ENCODE measurements around the gene PRRC2B.

Gene PRRC2B

GRCh38 chr9:131500377-131500776, 106.5 kb downstream of the PRRC2B start:
- TF ChIP-seq, protein P1, sequence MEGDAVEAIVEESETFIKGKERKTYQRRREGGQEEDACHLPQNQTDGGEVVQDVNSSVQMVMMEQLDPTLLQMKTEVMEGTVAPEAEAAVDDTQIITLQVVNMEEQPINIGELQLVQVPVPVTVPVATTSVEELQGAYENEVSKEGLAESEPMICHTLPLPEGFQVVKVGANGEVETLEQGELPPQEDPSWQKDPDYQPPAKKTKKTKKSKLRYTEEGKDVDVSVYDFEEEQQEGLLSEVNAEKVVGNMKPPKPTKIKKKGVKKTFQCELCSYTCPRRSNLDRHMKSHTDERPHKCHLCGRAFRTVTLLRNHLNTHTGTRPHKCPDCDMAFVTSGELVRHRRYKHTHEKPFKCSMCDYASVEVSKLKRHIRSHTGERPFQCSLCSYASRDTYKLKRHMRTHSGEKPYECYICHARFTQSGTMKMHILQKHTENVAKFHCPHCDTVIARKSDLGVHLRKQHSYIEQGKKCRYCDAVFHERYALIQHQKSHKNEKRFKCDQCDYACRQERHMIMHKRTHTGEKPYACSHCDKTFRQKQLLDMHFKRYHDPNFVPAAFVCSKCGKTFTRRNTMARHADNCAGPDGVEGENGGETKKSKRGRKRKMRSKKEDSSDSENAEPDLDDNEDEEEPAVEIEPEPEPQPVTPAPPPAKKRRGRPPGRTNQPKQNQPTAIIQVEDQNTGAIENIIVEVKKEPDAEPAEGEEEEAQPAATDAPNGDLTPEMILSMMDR (IDR thresholded peaks at IDR 0.05; ENCODE audit: low read depth, low read length), result no peak
- DNase-seq (ENCODE audit: extremely low read depth, low read depth), result no peak

DNA sequence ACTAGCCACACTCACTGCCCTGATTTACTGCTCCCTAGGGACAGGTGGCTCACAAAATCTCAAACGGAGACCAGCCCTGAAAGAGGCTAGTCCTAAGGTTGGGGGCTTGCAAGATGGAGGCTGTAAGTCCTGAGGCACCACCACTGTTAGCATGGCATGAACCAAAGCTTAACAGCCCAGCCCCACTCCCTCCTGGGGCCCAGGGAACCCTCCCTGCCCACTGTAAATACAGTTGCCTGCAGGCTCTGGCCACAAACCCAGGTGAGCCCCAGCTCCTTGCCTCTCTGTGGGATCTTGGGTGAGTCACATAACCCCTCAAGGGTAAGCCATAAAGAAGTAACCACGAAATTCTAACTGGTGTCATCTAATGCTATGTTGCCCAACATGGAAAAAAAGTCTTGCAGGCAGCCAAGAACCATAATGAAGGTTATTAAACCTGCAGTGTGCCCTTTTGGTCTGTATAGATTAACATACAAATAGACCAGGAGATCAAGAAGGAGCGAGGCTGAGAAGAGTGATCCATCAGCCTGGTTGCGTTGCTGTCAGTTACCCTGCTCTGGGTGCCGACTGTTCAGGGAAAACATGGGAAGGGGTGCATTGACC, 107.2 kb downstream of the PRRC2B start:
- no peak for DNase-seq (ENCODE audit: extremely low read depth, low read depth)
- TF ChIP-seq, protein P1 (IDR thresholded peaks at IDR 0.05; ENCODE audit: low read depth, low read length), result no peak

GRCh38 chr9:131502781-131503625, 109.1 kb downstream of the PRRC2B start, which contains the start of gene POMT1:
POMT1 (plus strand) TSS chr9:131502918; CDS start chr9:131504219, 1,301 bp downstream.
- TF ChIP-seq, protein P1 (IDR thresholded peaks at IDR 0.05; ENCODE audit: low read depth, low read length), result no peak
- peak; percentile 49 for DNase-seq (ENCODE audit: extremely low read depth, low read depth)

DNA sequence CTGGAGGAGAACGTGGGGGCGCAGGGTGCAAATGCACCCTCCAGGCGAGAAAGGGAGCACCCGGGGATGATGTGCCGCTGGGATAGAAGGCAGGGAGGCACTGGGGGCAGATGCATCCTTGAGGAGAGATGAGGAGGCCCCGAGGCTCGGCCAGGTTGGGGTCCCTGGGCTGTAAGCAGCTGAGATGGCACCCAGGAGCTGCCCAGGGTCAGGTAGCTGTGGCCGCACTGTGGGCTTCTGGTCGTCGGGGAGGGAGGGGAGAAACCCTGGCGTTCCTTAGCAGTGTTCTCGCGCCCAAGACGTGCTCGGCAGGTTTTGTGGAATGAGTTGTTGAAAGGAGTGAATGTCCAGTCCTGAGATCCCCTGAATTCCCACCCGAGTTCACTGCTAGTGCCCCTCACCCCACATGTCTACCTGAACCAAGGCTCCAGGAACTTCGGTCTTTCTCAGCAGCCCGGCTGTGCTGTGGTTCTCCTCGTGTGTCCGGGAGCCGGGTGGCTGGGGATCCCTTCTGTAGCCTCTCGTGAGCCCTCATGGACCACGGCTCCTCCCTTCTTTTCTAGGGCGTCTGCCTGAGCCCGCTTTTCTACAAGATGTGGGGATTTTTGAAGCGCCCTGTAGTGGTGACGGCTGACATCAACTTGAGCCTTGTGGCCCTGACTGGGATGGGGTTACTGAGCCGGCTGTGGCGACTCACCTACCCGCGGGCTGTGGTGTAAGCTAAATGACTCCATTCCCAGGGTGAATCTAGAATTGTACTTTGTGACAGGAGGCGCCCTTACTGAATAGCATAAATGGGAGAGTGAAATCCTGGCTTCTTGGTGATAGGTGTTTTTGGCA, 110.0 kb downstream of the PRRC2B start:
- no peak for DNase-seq (ENCODE audit: extremely low read depth, low read depth)

DNA sequence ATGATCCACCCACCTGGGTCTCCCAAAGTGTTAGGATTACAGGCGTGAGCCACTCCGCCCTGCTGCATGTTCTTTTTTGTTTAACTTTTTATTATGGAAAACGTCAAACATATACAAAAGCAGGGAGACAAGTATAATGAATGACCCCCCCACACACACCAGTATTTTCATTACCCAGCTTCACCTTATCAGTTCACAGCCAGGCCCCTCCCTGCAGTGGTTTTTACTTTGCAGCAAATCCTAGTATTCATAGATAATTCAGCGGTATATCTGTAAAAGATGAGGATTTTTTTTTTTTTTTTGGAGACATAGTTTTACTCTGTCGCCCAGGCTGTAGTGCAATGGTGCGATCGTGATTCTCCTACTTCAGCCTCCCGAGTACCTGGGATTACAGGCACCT, 111.1 kb downstream of the PRRC2B start:
- TF ChIP-seq, protein P1 (IDR thresholded peaks at IDR 0.05; ENCODE audit: low read depth, low read length), result no peak
- DNase-seq (ENCODE audit: extremely low read depth, low read depth), result no peak

More for the DNA sequence above, 110.0 kb downstream of the PRRC2B start:
- TF ChIP-seq, protein P1 (IDR thresholded peaks at IDR 0.05; ENCODE audit: low read depth, low read length), result peak; percentile 3

DNA sequence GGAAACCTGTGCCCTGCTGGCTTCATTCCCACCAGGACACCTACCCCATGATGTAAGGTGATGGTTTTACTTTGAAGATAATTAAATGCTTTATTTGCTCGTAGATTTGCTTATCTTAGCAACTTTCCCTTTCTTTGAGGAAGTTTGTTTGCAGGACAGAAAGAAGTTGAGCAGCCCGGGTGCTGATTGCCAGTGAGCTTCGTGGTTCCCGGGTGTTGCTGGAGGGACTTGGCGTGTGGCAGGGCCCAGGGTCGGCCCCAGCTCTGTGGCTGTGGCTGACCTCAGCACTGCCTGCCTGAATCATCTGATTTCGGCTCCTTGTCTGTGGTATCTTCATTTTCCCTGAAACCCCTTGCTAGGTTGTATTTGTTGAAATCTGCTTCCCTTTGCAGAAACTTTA, 117.5 kb downstream of the PRRC2B start:
- TF ChIP-seq, protein P1 (IDR thresholded peaks at IDR 0.05; ENCODE audit: low read depth, low read length), result no peak
- DNase-seq (ENCODE audit: extremely low read depth, low read depth), result no peak
